ENCODE measurements around the gene ZG16B. TPM values are rescaled to one million over a fixed set of nuclear protein-coding genes. Genes with fewer than 3 reads are reported as not detected.

ZG16B gene
- total RNA-seq, 4 donors from 2014 or later = 0.34 to 38.5 (median 0.44) TPM; not detected in 1

DNA sequence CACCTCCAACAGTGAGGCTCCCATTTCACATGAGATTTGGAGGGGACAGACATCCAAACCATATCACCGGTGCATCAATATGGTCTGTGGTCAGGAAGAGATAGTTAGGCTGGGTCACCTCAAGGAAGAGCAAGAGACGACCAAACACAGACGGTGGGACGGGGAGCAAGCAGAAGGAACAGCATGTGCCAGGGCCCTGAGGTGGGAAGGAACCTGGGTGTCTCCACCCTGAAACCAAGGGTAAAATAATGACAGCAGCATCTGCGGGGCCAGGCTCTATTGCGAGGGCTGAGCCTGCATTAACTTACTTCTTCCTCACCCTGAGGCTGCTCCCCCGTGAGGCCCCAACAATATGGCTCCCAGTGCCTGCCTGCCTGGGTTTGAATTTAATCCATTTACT lies 21.9 kb upstream of the ZG16B start:
- TF ChIP-seq, protein P1, sequence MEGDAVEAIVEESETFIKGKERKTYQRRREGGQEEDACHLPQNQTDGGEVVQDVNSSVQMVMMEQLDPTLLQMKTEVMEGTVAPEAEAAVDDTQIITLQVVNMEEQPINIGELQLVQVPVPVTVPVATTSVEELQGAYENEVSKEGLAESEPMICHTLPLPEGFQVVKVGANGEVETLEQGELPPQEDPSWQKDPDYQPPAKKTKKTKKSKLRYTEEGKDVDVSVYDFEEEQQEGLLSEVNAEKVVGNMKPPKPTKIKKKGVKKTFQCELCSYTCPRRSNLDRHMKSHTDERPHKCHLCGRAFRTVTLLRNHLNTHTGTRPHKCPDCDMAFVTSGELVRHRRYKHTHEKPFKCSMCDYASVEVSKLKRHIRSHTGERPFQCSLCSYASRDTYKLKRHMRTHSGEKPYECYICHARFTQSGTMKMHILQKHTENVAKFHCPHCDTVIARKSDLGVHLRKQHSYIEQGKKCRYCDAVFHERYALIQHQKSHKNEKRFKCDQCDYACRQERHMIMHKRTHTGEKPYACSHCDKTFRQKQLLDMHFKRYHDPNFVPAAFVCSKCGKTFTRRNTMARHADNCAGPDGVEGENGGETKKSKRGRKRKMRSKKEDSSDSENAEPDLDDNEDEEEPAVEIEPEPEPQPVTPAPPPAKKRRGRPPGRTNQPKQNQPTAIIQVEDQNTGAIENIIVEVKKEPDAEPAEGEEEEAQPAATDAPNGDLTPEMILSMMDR (IDR thresholded peaks at IDR 0.05) = no peak
- TF ChIP-seq POLR2A (IDR thresholded peaks at IDR 0.05) = no peak
- H3K27me3 ChIP-seq = peaks cover 0 to 66% (median 0%) of the 10 kb centered on the region in 4 donors
- H3K27ac ChIP-seq = no peak overlapping the region
- no peak overlapping the region for H3K4me3 ChIP-seq
- 87 to 91% methylated on average over 7 of the region's 7 CpGs for WGBS, 2 donors
- no peak for DNase-seq
- H3K4me1 ChIP-seq = peaks cover 0 to 9% (median 4%) of the 10 kb centered on the region in 3 donors
- H3K36me3 ChIP-seq = no peaks in the 10 kb centered on the region
- intact Hi-C loops (cut with DNase I) = no loop called here
- H3K9me3 ChIP-seq = peaks cover 0 to 15% (median 14%) of the 10 kb centered on the region in 3 donors

DNA sequence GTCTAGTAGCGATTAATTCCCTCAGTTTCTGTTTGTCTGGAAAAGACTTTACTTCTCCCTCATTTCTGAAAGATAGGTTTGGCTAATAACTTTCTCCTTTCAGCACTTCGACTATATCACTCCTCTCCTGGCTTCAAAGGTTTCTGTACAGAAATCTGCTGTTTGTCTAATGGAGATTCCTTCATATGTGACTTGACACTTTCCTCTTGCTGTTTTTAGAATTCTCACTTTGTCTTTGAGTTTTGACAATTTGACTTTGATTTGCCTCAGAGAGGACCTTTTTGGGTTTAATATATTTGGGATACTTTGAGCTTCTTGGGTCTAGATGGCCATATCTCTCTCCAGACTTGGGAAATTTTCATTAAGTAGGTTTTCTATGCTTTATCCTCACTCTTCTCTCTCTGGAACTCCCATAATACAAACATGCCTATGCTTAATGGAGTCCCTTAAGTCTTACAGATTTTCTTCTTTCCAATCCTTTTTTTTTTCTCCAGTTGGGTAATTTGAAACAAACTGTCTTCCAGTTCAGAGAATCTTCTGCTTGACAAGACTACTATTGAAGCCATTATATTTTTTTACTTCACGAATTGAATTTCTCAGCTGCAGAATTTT lies 20.8 kb upstream of the ZG16B start:
- Histone ChIP-seq H3K4me3 (no peak overlapping the region), H3K9me3 (peaks cover 0 to 7% (median 4%) of the 10 kb centered on the region in 3 donors), H3K27ac (no peak overlapping the region), H3K27me3 (peaks cover 0 to 76% (median 0%) of the 10 kb centered on the region in 4 donors), H3K4me1 (peaks cover 0 to 9% (median 4%) of the 10 kb centered on the region in 3 donors), H3K36me3 (no peaks in the 10 kb centered on the region)
- no peak for TF ChIP-seq POLR2A (IDR thresholded peaks at IDR 0.05)
- TF ChIP-seq, protein P1 (IDR thresholded peaks at IDR 0.05) = no peak
- DNase-seq = no peak
- intact Hi-C loops (cut with DNase I) = no loop called here
- WGBS, 2 donors = 61 to 81% methylated on average over 3 of the region's 3 CpGs

DNA sequence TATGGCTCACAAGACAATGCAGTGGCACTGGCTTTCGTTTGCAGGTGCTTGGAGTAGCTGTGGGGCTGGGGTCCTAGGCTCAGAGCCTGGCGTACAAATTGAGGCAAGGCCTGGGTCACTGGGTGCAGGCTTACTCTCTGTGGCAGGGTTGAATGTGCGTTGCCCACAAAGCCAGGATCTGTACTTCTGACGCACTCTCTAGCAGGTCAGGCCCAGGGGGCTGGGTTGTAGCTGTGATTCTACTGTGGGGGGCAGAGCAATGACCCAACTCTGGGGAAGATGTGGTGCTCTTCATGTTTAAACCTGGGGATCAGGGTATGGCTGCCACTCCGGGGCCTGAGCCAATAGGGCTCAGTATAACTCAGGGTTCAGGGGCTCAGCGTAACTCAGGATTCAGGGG lies 19.5 kb upstream of the ZG16B start:
- TF ChIP-seq POLR2A (IDR thresholded peaks at IDR 0.05) = no peak
- TF ChIP-seq, protein P1 (IDR thresholded peaks at IDR 0.05) = no peak
- 74 to 95% methylated on average over 4 of the region's 6 CpGs for WGBS, 2 donors
- Histone ChIP-seq H3K4me3 (no peak overlapping the region), H3K36me3 (no peaks in the 10 kb centered on the region), H3K4me1 (peaks cover 0 to 9% (median 4%) of the 10 kb centered on the region in 3 donors), H3K27ac (no peak overlapping the region), H3K9me3 (no peaks in the 10 kb centered on the region), H3K27me3 (peaks cover 0 to 78% (median 0%) of the 10 kb centered on the region in 4 donors)
- no peak for DNase-seq
- intact Hi-C loops (cut with DNase I) = no loop called here

DNA sequence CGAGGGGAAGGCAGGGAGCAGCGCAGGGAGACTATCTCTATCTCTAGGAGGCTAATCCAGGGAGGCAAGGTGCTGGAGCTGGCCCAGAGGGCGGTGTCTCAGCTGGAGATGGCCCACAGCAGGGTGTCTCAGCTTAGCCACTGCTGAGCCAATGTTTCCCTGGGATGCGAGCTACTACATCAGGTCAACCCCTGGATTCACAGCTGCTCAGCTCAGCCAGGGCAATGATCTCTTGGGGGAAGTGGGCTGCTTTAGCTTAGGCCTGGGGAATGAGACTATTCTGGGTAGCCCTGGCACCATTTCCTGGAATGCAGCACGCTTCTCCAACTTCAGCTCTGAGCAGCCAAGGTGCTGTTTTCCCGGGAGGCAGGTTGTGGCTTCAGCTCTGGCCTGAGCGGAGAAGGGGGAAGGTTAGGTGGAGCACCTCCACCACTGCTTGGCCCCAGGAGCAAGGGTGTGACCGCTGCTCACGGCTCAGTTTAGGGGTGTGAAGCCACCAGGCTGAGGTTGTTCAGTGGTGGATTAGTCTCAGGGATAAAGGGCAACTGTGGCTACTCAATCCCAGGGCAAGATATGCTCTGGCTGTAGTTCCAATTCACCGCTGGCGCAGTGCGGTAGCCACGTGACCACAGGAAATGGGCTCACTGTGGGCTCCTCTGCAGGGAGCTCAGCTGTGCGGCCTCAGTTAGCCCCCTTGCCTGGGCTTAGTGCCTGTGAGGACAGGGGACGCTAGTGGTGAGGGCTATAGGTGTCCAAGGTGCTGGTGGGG lies 18.2 kb upstream of the ZG16B start:
- H3K36me3 ChIP-seq = no peaks in the 10 kb centered on the region
- intact Hi-C loops (cut with DNase I) = no loop called here
- H3K27ac ChIP-seq = no peak overlapping the region
- H3K27me3 ChIP-seq = peaks cover 0 to 78% (median 0%) of the 10 kb centered on the region in 4 donors
- H3K4me3 ChIP-seq = no peak overlapping the region
- no peak for DNase-seq
- peaks cover 0 to 9% (median 4%) of the 10 kb centered on the region in 3 donors for H3K4me1 ChIP-seq
- TF ChIP-seq POLR2A (IDR thresholded peaks at IDR 0.05) = no peak
- TF ChIP-seq, protein P1 (IDR thresholded peaks at IDR 0.05) = no peak
- H3K9me3 ChIP-seq = no peaks in the 10 kb centered on the region
- WGBS, 2 donors = 27 to 54% methylated on average over 5 to 8 of the region's 15 CpGs

DNA sequence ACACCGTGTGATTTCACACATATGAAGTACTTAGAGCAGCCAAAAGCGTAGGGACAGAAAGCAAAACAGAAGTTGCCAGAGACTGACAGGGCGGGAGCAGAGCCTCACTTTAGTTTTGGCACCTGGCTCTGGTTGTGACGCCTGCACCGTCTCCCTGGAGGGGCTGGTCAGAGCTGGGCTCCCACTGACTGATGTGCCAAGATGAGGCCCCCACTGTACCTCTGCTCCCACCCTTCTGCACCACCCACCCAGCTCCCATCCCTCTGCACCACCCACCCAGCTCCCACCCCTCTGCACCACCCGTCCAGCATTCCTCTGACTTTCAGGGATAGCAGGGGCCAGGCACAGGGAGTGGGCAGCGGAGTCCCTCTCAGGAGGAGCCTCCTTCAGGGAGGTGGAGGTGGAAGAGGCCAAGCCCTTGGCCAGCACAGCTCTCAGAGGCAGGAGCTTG lies 16.3 kb upstream of the ZG16B start:
- no peak overlapping the region for H3K27ac ChIP-seq
- WGBS, 2 donors = 53 to 56% methylated on average over 5 of the region's 7 CpGs
- DNase-seq = no peak
- H3K4me1 ChIP-seq = peaks cover 0 to 9% (median 4%) of the 10 kb centered on the region in 3 donors
- H3K4me3 ChIP-seq = no peak overlapping the region
- intact Hi-C loops (cut with DNase I) = no loop called here
- TF ChIP-seq, protein P1 (IDR thresholded peaks at IDR 0.05) = no peak
- TF ChIP-seq POLR2A (IDR thresholded peaks at IDR 0.05) = no peak
- H3K27me3 ChIP-seq = peaks cover 0 to 83% (median 0%) of the 10 kb centered on the region in 4 donors
- no peaks in the 10 kb centered on the region for H3K36me3 ChIP-seq
- H3K9me3 ChIP-seq = no peaks in the 10 kb centered on the region
